Stimulated activated CD8-positive, alpha-beta memory T cell treated with anti-CD3 and anti-CD28 coated beads, Interleukin-4, amount 100 ng/mL, for 24 hours (primary cell): ENCODE measurements around the gene FOXR2.

ENCODE experiments used
- DNase-seq: peaks from one replicate; pipeline ENCODE4 v3.0.0-alpha.2; 2020; ENCODE audit warnings: low read depth

FOXR2 gene

GRCh38 chrX:55623100-55623499, at the start of gene FOXR2:
Gene FOXR2, plus strand, starts transcription at chrX:55623400. Its CDS starts 312 bp downstream, at chrX:55623712.
- DNase-seq, result no peak

GRCh38 chrX:55579115-55579514, 44.1 kb upstream of the FOXR2 start:
- DNase-seq, result no peak

- no peak for DNase-seq
Observed at GRCh38 chrX:55582447-55582846, 40.8 kb upstream of the FOXR2 start.

- no peak for DNase-seq
Observed at GRCh38 chrX:55593296-55593695, 29.9 kb upstream of the FOXR2 start.

GRCh38 chrX:55593756-55594257, 29.4 kb upstream of the FOXR2 start:
- no peak for DNase-seq

DNA sequence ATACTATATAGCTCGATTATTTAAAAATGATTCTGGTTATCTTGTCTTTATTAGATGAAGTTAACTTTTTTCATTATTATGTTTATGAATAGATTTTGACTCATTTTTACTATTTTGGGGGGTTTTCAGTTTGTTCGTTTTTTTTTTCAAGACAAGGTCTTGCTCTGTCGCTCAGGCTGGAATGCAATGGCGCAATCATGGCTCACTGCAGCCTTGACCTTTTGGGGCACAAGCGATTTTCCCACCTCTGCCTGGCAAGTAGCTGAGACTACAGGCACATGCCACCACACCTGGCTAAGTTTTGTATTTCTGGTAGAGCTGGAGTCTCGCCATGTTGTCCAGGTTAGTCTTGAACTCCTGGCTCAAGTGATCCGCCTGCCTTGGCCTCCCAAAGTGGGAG, 24.9 kb upstream of the FOXR2 start:
- no peak for DNase-seq

GRCh38 chrX:55619547-55619946, 3.7 kb upstream of the FOXR2 start:
- no peak for DNase-seq

DNA sequence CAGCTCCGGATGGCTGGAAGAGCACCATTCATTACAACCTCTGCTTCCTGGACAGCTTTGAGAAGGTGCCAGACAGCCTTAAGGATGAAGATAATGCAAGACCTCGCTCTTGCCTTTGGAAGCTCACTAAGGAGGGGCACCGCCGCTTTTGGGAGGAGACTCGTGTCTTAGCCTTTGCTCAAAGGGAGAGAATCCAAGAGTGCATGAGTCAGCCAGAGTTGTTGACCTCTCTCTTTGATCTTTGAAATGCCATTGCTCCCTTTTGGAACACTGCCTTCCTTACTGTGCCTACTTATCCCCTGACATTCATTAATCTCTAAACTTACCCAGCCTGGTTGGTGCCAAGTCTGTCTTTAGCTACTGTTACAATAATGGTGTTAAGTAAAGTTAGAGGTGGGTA, 1.2 kb downstream of the FOXR2 start:
- DNase-seq, result no peak

- no peak for DNase-seq
Observed at GRCh38 chrX:55636109-55636508, 12.9 kb downstream of the FOXR2 start.

GRCh38 chrX:55638933-55639332, 15.7 kb downstream of the FOXR2 start:
- no peak for DNase-seq

DNA sequence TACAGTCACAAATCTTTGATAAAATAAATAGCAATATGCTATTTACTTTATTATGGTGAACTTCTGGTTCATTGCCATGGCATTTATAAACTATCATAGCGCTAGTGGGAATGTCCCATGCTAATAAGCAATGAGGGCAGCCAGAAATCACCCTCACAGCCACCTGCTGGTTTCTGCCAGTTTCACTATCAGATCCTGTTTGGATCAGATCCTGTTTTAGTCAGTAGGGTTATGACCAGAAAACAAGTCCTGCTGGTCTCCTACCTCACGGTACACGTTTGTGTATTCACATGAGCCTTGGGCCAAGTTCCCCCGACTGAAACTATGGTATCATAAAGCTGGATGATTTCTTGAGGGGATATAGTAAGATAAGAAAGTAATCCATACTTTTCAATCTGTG, 17.7 kb downstream of the FOXR2 start:
- DNase-seq, result no peak

DNA sequence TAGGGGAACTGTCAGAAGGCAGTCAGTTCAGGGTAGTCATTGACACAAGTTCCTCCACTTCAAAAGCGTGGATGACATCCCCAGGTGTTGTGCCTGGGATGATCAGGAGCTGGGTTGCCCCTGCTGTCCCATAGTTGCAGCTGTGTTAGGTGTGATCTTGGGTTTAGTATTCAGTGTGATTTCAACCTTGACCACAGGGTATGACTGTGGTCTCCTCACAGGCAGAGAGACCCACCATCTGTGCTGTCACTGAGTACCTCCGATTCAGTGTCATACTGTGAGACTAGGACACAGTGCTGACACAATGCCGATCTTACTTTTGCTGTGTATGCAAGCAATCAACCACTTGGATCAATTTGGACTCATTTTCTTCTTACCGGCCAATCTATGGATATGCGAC, 25.2 kb downstream of the FOXR2 start:
- no peak for DNase-seq

- no peak for DNase-seq
Observed at GRCh38 chrX:55659931-55660330, 36.7 kb downstream of the FOXR2 start.

GRCh38 chrX:55663584-55663983, 40.4 kb downstream of the FOXR2 start:
- no peak for DNase-seq

- DNase-seq, result no peak
Observed at GRCh38 chrX:55668084-55668483, 44.9 kb downstream of the FOXR2 start.
